Measurements from ENCODE around the gene CWC27. TPM values are rescaled to one million over a fixed set of nuclear protein-coding genes. Genes with fewer than 3 reads are reported as not detected.
A peak's percentile ranks its signal among the peaks of the same experiment; 100 is the strongest.

The CWC27 gene
- total RNA-seq, 2 donors from 2014 or later = 9.1 to 12.1 TPM

- Histone ChIP-seq H3K27ac (no peak overlapping the region), H3K36me3 (no peaks in the 10 kb centered on the region), H3K27me3 (no peaks in the 10 kb centered on the region), H3K4me1 (peaks cover 0 to 25% of the 10 kb centered on the region in 2 donors), H3K4me3 (no peak overlapping the region), H3K9me3 (no peaks in the 10 kb centered on the region)
- no peak for TF ChIP-seq CTCF (IDR thresholded peaks at IDR 0.05)
- no peak for DNase-seq (ENCODE audit: low spot score)
Observed at GRCh38 chr5:64771736-64772135, 3.0 kb downstream of the CWC27 start.

- Histone ChIP-seq H3K27me3 (no peaks in the 10 kb centered on the region), H3K27ac (no peak overlapping the region), H3K4me1 (peaks cover 0 to 15% of the 10 kb centered on the region in 2 donors), H3K9me3 (no peaks in the 10 kb centered on the region), H3K4me3 (no peak overlapping the region), H3K36me3 (no peaks in the 10 kb centered on the region)
- DNase-seq (ENCODE audit: low spot score) = no peak
- TF ChIP-seq CTCF (IDR thresholded peaks at IDR 0.05) = no peak
Observed at GRCh38 chr5:64773533-64773932, 4.8 kb downstream of the CWC27 start.

DNA sequence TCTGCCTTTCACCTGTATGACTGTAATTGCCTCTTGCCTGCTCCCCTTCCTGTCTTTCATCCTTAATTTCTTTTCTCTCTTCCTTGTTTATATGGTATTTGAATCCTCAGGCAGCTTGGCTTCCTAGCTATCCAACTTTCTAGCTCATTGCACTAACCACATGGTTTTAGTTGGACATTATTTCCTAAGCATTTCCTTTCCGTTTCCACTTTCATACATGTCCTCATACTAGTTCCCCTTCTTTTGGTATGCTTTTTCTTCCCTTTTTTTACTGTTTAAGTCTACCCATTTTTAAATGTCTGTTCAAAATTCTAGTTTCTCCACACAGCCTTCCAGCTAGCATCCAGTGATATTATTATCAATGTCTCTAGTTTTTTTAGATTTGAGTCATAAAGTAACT lies 6.6 kb downstream of the CWC27 start:
- no peak for DNase-seq (ENCODE audit: low spot score)
- no peak overlapping the region for H3K4me3 ChIP-seq
- peaks cover 0 to 3% of the 10 kb centered on the region in 2 donors for H3K4me1 ChIP-seq
- no peak overlapping the region for H3K27ac ChIP-seq
- H3K36me3 ChIP-seq = no peaks in the 10 kb centered on the region
- no peak for TF ChIP-seq CTCF (IDR thresholded peaks at IDR 0.05)
- H3K27me3 ChIP-seq = no peaks in the 10 kb centered on the region
- H3K9me3 ChIP-seq = no peaks in the 10 kb centered on the region

- no peaks in the 10 kb centered on the region for H3K9me3 ChIP-seq
- H3K27ac ChIP-seq = no peak overlapping the region
- no peaks in the 10 kb centered on the region for H3K36me3 ChIP-seq
- H3K27me3 ChIP-seq = no peaks in the 10 kb centered on the region
- no peaks in the 10 kb centered on the region for H3K4me1 ChIP-seq
- TF ChIP-seq CTCF (IDR thresholded peaks at IDR 0.05) = peak; percentile 75 to 86
- no peak overlapping the region for H3K4me3 ChIP-seq
- DNase-seq (ENCODE audit: low spot score) = peak; percentile 67
Observed at GRCh38 chr5:64784451-64785025, 15.8 kb downstream of the CWC27 start.

DNA sequence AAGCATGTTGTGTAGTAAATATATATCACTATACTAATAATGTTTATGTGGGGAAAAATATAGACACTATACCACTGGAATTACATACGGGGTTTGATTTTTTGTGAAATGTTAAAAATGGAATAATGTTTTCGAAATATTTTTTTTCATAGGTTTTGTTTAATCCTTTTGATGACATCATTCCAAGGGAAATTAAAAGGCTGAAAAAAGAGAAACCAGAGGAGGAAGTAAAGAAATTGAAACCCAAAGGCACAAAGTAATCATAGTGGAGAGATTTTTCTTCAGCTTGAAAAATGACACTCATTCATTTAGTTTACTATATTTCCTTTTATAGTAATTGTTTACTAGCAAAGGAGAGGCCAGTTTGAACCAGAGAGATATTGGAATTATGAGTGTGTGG lies 17.6 kb downstream of the CWC27 start:
- H3K4me1 ChIP-seq = no peaks in the 10 kb centered on the region
- no peaks in the 10 kb centered on the region for H3K9me3 ChIP-seq
- no peaks in the 10 kb centered on the region for H3K27me3 ChIP-seq
- no peak overlapping the region for H3K4me3 ChIP-seq
- H3K27ac ChIP-seq = no peak overlapping the region
- no peak for TF ChIP-seq CTCF (IDR thresholded peaks at IDR 0.05)
- no peaks in the 10 kb centered on the region for H3K36me3 ChIP-seq
- DNase-seq (ENCODE audit: low spot score) = no peak

- Histone ChIP-seq H3K9me3 (no peaks in the 10 kb centered on the region), H3K4me1 (no peaks in the 10 kb centered on the region), H3K4me3 (no peak overlapping the region), H3K27me3 (no peaks in the 10 kb centered on the region), H3K27ac (no peak overlapping the region), H3K36me3 (no peaks in the 10 kb centered on the region)
- DNase-seq (ENCODE audit: low spot score) = no peak
- TF ChIP-seq CTCF (IDR thresholded peaks at IDR 0.05) = no peak
Observed at GRCh38 chr5:64788156-64788555, 19.4 kb downstream of the CWC27 start.

All from right atrium auricular region (tissue), 2 donors.